H9 (cell line): ENCODE measurements around the gene ITPR2. TPM values are rescaled to one million over a fixed set of nuclear protein-coding genes. Genes with fewer than 3 reads are reported as not detected.

Experiments used
- DNase-seq: peaks from one replicate; pipeline ENCODE4 v3.0.0-alpha.2; 2017
- H2AFZ ChIP-seq: one replicate; pipeline ENCODE4 v1.6.1; 2013; ENCODE audit warnings: mild to moderate bottlenecking, low read length, control low read depth, moderate library complexity
- H2AK5ac ChIP-seq: 2 replicates; pipeline ENCODE4 v1.6.1; 2013; ENCODE audit warnings: low read length, control low read depth, mixed read lengths; ENCODE audit not compliant: insufficient read length
- H2BK120ac ChIP-seq: one replicate; pipeline ENCODE4 v1.6.1; 2013; ENCODE audit warnings: low read depth, mild to moderate bottlenecking, low read length, control low read depth, inconsistent platforms; ENCODE audit not compliant: poor library complexity, severe bottlenecking
- H2BK12ac ChIP-seq: 2 replicates; pipeline ENCODE4 v1.6.1; 2013; ENCODE audit warnings: low read length, control low read depth, mixed read lengths, low read depth; ENCODE audit not compliant: insufficient read length
- H2BK15ac ChIP-seq: 2 replicates; pipeline ENCODE4 v1.6.1; 2013; ENCODE audit warnings: low read depth, low read length, control low read depth
- H2BK20ac ChIP-seq: one replicate; pipeline ENCODE4 v1.6.1; 2013; ENCODE audit warnings: low read depth, mild to moderate bottlenecking, low read length, control low read depth, inconsistent platforms; ENCODE audit not compliant: poor library complexity, severe bottlenecking
- H2BK5ac ChIP-seq: 2 replicates; pipeline ENCODE4 v1.6.1; 2013; ENCODE audit warnings: low read length, control low read depth, mixed read lengths; ENCODE audit not compliant: insufficient read length
- H3K14ac ChIP-seq: 2 replicates; pipeline ENCODE4 v1.6.1; 2013; ENCODE audit warnings: low read length, control low read depth; ENCODE audit not compliant: insufficient read depth
- H3K18ac ChIP-seq: 2 replicates; pipeline ENCODE4 v1.6.1; 2013; ENCODE audit warnings: low read depth, mild to moderate bottlenecking, mixed read lengths, low read length, control low read depth; ENCODE audit not compliant: insufficient read length
- H3K23ac ChIP-seq: 2 replicates; pipeline ENCODE4 v1.6.1; 2013; ENCODE audit warnings: low read length, control low read depth, mixed read lengths, low read depth; ENCODE audit not compliant: insufficient read length
- H3K23me2 ChIP-seq: 2 replicates; pipeline ENCODE4 v1.6.1; 2013; ENCODE audit warnings: low read depth, mild to moderate bottlenecking, mixed read lengths, low read length, control low read depth; ENCODE audit not compliant: insufficient read length, poor library complexity, severe bottlenecking
- H3K27ac ChIP-seq: 2 replicates; pipeline ENCODE4 v1.5.1; 2013; ENCODE audit warnings: low read length, control low read depth, mixed read lengths, low read depth; ENCODE audit not compliant: insufficient read length
- H3K27me3 ChIP-seq: 2 replicates; pipeline ENCODE4 v1.6.1; 2013; ENCODE audit warnings: low read length, control low read depth, inconsistent platforms; ENCODE audit not compliant: insufficient read depth
- H3K4ac ChIP-seq: 2 replicates; pipeline ENCODE4 v1.6.1; 2013; ENCODE audit warnings: low read depth, mild to moderate bottlenecking, control low read depth, inconsistent platforms, low read length, moderate library complexity
- H3K4me1 ChIP-seq: 2 replicates; pipeline ENCODE4 v1.6.1; 2013; ENCODE audit warnings: low read length, control low read depth, inconsistent platforms; ENCODE audit not compliant: insufficient read depth
- H3K4me2 ChIP-seq: 2 replicates; pipeline ENCODE4 v1.6.1; 2013; ENCODE audit warnings: low read length, control low read depth, mixed read lengths; ENCODE audit not compliant: insufficient read length, insufficient read depth
- H3K56ac ChIP-seq: 2 replicates; pipeline ENCODE4 v1.6.1; 2013; ENCODE audit warnings: low read depth, mild to moderate bottlenecking, mixed read lengths, low read length, control low read depth; ENCODE audit not compliant: insufficient read length
- H3K79me1 ChIP-seq: 2 replicates; pipeline ENCODE4 v1.6.1; 2013; ENCODE audit warnings: low read depth, mild to moderate bottlenecking, moderate library complexity, low read length, control low read depth, inconsistent platforms; ENCODE audit not compliant: insufficient read depth, poor library complexity, severe bottlenecking
- H3K79me2 ChIP-seq: 2 replicates; pipeline ENCODE4 v1.6.1; 2013; ENCODE audit warnings: low read length, control low read depth, inconsistent platforms; ENCODE audit not compliant: insufficient read depth
- H3K9ac ChIP-seq: 2 replicates; pipeline ENCODE4 v1.6.1; 2013; ENCODE audit warnings: low read length, control low read depth, mixed read lengths; ENCODE audit not compliant: insufficient read length; ENCODE audit errors: extremely low read depth
- H3K9me3 ChIP-seq: one replicate; pipeline ENCODE4 v1.6.1; 2013; ENCODE audit warnings: low read depth, low read length, inconsistent platforms; ENCODE audit not compliant: control insufficient read depth
- H3T11ph ChIP-seq: one replicate; pipeline ENCODE4 v1.6.1; 2013; ENCODE audit warnings: mild to moderate bottlenecking, low read length, control low read depth, inconsistent platforms
- H4K20me1 ChIP-seq: one replicate; pipeline ENCODE4 v1.6.1; 2013; ENCODE audit not compliant: control insufficient read depth, insufficient read length, insufficient read depth
- H4K5ac ChIP-seq: 2 replicates; pipeline ENCODE4 v1.6.1; 2013; ENCODE audit warnings: low read depth, mild to moderate bottlenecking, mixed read lengths, low read length, control low read depth; ENCODE audit not compliant: insufficient read length
- H4K8ac ChIP-seq: replicated peaks from 2 replicates; pipeline ENCODE4 v1.6.1; 2013; ENCODE audit warnings: low read length, control low read depth, mixed read lengths, low read depth; ENCODE audit not compliant: insufficient read length
- H4K91ac ChIP-seq: 2 replicates; pipeline ENCODE4 v1.6.1; 2013; ENCODE audit warnings: low read depth, mild to moderate bottlenecking, moderate library complexity, mixed read lengths, low read length, control low read depth; ENCODE audit not compliant: insufficient read length
- H3K27ac Mint-ChIP-seq, 3 experiments: 2 replicates in 2 of 3; 3 replicates in 1 of 3; pipeline ENCODE4 v1.8.0; 2020 to 2021; ENCODE audit warnings: mixed read lengths in 3 of 3, mild to moderate bottlenecking in 1 of 3, moderate library complexity in 1 of 3
- H3K27me3 Mint-ChIP-seq: 2 replicates; pipeline ENCODE4 v1.8.0; 2021; ENCODE audit warnings: low read depth, mild to moderate bottlenecking, moderate library complexity, mixed read lengths
- H3K36me3 Mint-ChIP-seq, 3 experiments: 2 replicates in 2 of 3; 3 replicates in 1 of 3; pipeline ENCODE4 v1.8.0; 2020 to 2021; ENCODE audit warnings: low read depth in 3 of 3, mixed read lengths in 3 of 3; ENCODE audit not compliant: insufficient read depth in 1 of 3
- H3K4me1 Mint-ChIP-seq, 2 experiments: 2 replicates each; pipeline ENCODE4 v1.8.0; 2020; ENCODE audit warnings: mixed read lengths in 2 of 2
- H3K4me3 Mint-ChIP-seq, 2 experiments: 2 replicates in 1 of 2; 3 replicates in 1 of 2; pipeline ENCODE4 v1.8.0; 2020 to 2021; ENCODE audit warnings: mild to moderate bottlenecking in 2 of 2, mixed read lengths in 2 of 2, moderate library complexity in 1 of 2
- H3K9me3 Mint-ChIP-seq, 2 experiments: 2 replicates in 1 of 2; 3 replicates in 1 of 2; pipeline ENCODE4 v1.8.0; 2020; ENCODE audit warnings: mild to moderate bottlenecking in 2 of 2, mixed read lengths in 2 of 2, moderate library complexity in 1 of 2
- CTCF ChIP-seq: fragments of 200-600 bp; sonication (generic); conservative IDR thresholded peaks from 3 replicates; pipeline ENCODE4 v1.8.0; 2021; ENCODE audit warnings: antibody characterized with exemption, mild to moderate bottlenecking
- WGBS: extraction: QIAGEN DNeasy Blood & Tissue Kit; methylation state at CpG from one replicate; pipeline ENCODE4 v1.1.7; 2013; ENCODE audit warnings: missing lambda C conversion rate, low lambda C conversion rate, mixed read lengths; ENCODE audit not compliant: insufficient read length; ENCODE audit errors: extremely low coverage; 5-methylcytosine and 5-hydroxymethylcytosine counted together
- total RNA-seq: library from RNA; stranded (reverse); gene quantifications from 2 replicates; pipeline ENCODE4 v1.2.1, GENCODE V29; 2021

The ITPR2 gene
- total RNA-seq, 1 experiment from 2014 or later: 14.8 TPM

- Histone ChIP-seq H3K27me3 (no peaks in the 10 kb centered on the region), H4K20me1 (no peaks in the 10 kb centered on the region), H3K79me2 (no peaks in the 10 kb centered on the region), H3K56ac (no peak overlapping the region), H3K4me1 (peaks cover 2% of the 10 kb centered on the region; the same call in 1 of the 2 replicates), H2BK15ac (no peak overlapping the region), H2BK20ac (no peak overlapping the region), H2AFZ (no peak overlapping the region), H3T11ph (no peak overlapping the region), H3K23me2 (no peaks in the 10 kb centered on the region), H3K9me3 (no peaks in the 10 kb centered on the region), H3K9ac (no peak overlapping the region), H4K91ac (no peak overlapping the region), H4K5ac (no peak overlapping the region), H2BK12ac (no peak overlapping the region), H3K4ac (no peak overlapping the region), H2BK5ac (no peak overlapping the region), H4K8ac (no peak overlapping the region), H3K18ac (no peak overlapping the region), H3K79me1 (no peaks in the 10 kb centered on the region), H3K14ac (no peak overlapping the region), H3K4me2 (no peak overlapping the region), H2BK120ac (no peak overlapping the region), H2AK5ac (no peak overlapping the region), H3K23ac (no peak overlapping the region), H3K27ac (no peak overlapping the region)
- Mint-ChIP-seq H3K4me3 (no peak overlapping the region), H3K36me3 (peaks cover 11 to 17% (median 16%) of the 10 kb centered on the region in 3 experiments; a peak in 5 of 7 replicates), H3K9me3 (peaks cover 0 to 4% of the 10 kb centered on the region in 2 experiments; a peak in 1 of 5 replicates), H3K27ac (no peak overlapping the region; a peak in 1 of 7 replicates), H3K4me1 (peaks cover 23 to 26% of the 10 kb centered on the region in 2 experiments), H3K27me3 (no peaks in the 10 kb centered on the region)
- no peak for DNase-seq
- TF ChIP-seq CTCF: no peak
- no CpG with 5 or more reads among the region's 2 CpGs for WGBS
These were observed 190.6 kb downstream of the ITPR2 start for GRCh38 chr12:26642361-26642760.
